HG03175 (cell line): ENCODE results near the gene CD58.

Source experiments
- ATAC-seq: cut with Tn5 transposase; IDR thresholded peaks from one replicate; pipeline ENCODE4 v1.9.1; 2021; ENCODE audit warnings: mild to moderate bottlenecking, moderate library complexity; ENCODE audit not compliant: unreplicated experiment

Gene CD58

DNA sequence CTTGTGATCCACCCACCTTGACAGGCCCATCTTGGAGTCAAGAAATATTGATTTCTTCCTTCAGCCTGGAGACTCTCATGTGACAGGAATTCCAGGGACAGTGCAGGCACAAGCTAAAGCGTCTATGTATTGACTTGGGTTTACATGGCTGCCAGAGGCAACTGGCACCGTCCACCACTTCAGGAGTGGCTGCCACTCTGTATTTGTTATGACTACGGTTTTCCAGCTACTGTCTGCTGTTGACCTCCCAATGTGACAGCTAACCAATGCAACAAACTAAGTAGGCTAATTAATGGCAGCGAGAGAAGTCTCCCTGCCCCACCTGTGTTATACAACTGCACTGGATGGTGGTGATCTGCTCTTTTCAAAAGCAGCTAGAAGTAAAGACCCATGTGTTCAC lies 56.9 kb downstream of the CD58 start:
- no peak for ATAC-seq

DNA sequence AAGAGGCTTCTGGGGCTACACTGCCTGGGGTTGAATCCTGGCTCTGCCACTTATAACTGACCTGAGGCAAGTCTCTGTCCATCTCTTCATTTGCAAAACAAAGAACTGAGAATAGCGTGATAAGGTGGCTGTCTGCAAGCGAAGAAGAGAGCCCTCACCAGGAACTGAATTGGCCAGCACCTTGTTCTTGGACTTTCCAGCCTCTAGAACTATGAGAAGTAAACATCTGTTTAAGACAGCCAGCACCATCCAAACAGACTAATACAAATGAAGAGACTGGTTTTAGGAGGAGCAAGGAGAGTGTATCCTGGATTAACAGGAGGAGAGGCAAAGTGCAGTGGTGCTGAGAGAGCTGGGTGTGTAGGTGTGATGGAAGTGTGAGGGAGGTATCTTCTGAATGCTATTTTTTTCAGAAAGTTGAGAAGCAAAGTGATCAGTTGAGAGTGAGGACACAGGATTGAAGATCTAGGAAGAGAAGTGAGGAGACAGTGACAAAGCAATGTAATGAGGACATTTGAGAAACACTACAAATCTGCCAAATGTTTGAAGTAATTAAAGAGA lies 59.3 kb downstream of the CD58 start:
- ATAC-seq = no peak

DNA sequence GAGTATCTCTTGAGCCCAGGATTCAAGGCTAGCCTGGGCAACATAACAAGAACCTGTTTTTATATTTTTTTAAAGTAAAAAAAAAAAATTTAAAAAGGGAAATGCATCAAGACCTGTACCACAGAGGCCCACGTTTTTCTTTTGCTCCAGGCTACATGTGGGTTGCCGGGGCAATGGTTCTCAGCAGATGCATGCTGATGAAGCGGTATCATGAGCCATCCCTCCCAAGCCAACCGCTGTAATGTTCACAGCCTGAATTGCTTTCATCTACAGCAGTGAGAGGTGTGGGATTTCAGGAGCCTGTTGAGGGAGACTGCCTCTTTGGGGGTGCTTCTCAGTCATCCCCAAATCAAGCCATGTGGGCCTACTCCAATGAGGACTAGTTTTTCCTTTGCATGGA lies 60.5 kb downstream of the CD58 start:
- no peak for ATAC-seq

DNA sequence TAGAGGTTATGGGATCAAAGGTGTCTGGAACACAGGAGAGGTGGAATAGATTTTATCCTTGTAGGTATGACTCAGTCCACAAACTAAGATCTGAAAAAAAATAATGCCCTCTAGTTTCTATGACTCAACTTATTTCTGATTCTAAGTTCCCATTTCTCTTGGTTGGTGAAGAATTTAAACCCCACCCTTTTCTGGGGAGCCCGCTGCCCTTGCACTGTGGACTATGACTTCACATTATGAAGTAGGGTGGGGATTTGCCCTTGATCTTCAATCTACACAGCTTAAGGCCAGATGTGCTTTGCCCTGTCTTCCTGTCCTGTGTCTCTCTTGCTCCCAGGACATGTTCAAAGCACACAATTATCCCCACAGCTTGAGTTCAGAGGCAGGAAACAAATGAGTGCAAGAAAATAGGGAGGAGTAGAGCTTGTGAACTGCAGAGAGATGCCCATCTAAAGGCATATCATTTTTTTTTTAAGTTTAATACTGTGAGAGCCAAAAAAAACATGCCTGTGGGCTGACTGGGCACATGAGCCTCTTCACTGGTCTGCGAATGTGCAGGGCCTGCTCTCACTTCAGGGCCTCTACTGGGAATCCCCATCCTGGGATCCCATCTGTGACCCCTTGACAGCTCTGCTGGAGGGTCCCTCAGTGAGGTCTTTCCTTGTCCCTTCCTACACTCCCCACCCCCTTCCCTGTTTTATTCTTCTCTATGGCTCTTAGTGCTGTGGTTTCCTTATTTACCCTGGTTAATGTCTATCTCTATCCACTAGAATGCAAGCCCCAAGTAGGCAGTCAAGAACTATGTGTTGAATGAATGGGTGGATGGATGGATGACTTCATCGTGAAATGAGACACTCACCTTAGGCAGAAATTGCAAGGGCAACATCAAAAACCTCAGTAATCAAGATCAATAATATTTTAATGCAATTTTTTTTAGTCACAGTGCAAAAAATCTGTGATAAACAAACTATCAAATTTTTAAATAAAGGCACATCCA lies 61.5 kb downstream of the CD58 start:
- no peak for ATAC-seq

DNA sequence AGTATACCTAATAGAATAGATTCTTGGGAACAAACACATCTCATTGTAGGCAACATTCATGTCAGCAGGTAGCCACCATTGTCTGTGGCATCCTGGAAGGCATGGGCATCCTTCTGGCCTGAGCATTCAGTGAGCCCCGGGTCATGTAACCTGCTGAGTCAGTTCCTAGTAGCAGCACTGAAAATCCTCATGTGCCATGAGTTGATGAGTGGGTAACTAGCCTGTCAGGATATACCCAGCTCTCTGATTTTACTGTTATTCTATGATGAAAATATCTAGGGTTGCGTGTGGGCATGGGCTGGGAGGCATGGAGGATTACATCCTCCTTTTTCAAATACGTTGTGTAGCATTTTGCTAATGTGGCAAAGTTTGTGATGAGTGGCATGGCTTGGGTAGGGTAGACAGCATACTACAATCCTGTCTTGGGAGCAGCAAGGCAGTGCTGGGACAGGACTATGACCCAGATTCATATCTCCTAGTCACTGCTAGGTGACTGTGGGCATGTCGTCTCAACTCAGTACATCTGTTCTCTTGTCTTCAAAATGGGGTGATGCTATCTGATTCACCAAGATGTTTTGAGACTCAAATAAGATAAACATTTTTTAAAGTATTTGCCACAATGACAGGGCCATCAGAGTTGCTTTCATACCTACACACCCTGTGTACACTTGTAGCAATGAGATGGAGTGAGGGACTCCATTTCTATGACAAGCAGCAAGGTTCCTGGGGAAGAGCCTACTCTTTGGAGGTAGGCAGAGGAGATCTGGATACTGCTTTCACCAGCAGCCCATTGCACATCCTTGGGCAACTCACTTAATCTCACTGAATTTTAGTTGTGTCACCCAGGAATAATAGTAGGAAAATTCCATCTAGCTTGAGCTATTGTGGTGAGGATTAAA lies 62.5 kb downstream of the CD58 start:
- ATAC-seq = no peak

DNA sequence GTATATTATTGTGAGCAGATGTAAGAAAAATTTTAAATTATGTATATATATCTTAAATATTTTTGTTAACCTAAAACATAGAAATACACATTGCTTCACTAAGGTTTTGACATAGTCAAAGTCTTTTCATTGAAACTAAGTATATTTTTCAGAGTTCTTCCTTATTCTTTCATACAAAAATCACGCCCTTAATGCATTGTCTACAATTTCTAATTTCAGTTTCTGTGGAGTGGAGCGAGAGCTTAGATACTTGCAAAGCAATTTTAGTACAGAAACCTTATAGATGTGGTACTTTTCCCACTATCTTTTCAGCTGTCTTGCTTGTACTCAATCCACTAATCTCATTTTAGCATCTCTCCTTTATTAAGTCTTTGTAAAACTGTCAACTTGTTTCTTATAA lies 63.2 kb downstream of the CD58 start:
- no peak for ATAC-seq

DNA sequence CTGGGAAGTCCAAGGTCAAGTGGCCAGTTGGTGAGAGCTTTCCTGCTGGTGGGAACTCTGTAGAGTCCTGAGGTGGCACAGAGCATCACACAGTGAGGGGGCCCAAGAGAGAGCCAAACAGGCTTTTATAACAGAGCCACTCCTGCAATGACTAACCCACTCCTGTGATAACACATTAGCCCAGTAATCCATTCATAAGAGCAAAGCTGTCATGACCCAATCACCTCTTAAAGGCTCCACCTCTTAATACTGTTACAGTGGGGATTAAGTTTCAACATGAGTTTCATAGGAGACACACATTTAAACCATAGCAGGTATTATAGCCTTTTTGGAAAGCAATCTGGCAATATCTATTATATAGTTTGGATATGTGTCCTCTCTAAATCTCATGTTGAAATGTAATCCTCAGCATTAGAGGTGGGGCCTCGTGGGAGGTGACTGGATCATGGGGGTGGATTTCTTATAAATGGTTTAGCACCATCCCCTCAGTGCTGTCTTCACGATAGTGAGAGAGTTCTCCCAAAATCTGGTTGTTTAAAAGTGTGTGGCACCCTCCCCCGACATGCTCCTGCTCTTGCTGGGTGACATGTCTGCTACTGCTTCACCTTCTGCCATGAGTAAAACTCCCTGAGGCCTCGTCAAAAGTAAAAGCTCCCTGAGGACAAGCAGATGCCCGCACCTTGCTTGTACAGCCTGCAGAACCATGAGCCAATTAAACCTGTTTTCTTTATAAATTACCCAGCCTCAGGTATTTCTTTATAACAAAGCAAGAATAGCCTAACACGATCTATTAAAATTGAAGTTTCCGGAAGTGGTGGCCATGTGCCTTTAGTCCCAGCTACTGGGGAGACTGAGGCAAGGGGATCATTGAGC lies 64.5 kb downstream of the CD58 start:
- ATAC-seq = peak; percentile 23

DNA sequence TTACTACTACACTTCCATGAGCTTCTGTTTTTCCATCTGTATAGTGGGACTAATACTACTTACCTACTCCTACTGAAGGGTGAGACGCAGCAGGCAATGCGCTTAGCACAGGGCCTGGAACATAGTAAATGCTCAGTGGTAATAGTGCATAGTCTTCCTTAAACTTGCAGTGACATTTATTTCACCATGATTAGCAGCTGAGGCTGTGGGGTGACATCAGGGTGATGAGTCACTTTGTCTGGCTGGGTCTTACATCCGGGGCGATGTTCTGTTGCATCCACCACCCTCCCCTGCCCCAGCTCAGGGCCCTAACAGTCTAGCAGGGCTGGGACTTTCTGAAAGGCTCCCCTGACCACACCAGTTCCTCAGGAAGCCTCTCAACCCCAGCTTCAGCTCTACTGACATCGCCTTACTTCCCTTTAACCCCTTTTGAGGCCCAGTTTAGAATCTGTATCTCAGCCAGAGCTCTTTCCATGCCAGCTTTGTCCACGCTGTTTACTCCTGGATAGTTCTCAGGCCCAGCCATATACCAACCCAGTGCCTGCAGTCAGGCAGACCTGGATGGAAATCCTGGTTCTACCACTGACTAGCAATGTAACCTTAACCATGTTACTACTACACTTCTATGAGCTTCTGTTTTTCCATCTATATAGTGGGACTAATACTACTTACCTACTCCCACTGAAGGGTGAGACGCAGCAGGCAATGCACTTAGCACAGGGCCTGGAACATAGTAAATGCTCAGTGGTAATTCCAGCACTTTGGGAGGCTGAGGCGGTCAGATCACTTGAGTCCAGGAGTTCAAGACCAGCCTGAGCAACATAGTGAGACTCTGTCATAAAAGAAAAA lies 66.3 kb downstream of the CD58 start:
- peak; percentile 93 for ATAC-seq

DNA sequence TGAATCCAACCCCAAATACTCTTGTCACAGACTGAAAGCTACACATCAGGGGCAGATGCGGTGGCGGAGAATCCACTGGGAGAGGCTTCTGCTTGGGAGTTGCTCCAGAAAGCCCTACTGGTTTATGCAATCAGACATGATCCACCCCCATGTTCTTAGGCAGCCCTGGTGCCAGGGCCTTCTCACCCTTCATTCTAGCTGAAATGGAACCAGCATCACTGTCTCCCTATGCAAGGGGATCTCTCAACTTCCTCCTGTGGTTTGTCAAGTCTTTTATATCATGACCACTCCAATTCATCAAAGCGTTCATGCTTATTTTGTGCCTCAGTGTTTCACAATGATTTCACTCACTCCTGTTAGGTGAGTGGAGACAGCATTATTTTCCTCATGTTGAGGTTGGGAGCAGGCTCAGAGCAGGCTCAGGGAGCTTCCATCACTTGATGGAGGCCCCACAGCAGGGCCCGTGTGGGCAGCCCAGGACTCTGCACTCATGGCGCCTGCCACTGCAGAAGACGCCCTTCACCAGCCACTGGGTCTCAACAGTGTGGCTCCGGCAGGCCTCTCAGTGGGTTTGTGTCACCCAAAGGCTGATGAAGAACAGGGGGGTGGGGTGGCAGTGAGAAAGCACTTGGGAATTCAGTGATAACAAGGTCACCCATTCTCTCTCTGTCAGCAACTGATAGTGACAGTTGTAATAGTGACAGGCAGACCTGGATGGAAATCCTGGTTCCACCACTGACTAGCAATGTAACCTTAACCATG lies 67.1 kb downstream of the CD58 start:
- ATAC-seq = peak; percentile 4

DNA sequence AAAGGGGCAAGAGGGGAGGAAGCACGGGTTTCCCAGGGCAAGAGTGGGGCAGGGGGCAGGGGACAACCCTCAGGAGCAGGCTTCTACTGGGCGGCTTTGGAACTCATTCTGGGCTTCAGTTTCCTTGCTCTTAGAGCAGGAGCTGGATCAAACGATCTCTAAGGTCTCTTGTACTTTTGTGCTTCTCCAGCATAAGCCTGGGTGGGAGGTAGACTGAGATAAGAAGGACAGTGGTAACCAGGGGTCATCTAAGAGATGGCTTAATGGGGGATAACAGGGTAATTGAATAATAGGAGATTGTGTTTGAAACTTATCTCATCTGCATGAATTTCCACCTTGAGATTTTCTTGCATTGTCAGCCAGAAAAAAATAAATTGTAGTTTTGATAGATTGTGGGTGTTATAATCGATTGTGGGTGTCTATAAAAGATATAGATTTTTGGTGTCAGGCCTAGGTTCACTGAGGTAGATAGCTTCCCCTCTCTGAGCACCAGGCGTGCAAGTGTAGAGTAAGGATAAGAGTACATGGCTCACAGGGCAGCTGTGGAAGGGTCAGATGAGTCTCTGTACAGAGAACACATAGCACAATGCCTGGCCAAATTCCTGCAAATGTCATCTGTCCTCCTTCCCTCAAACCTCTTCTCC lies 68.0 kb downstream of the CD58 start:
- ATAC-seq = no peak

DNA sequence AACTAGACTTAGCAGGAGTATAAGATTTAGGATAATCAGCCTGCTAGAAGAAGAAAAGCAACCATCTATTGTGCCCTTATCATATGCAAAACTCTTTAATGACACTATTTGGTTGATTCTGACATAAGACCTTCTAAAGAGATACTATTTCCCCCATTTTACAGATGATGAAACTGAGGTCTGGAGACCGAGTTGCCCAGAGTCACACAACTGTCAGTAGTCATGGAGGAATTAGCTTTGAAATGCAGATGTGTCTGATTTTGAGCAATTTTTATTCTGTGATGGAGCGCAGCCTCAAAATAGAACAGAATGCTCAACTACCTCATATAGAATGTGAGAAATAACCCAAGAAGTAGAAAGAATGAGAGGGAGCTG lies 69.0 kb downstream of the CD58 start:
- ATAC-seq = no peak

DNA sequence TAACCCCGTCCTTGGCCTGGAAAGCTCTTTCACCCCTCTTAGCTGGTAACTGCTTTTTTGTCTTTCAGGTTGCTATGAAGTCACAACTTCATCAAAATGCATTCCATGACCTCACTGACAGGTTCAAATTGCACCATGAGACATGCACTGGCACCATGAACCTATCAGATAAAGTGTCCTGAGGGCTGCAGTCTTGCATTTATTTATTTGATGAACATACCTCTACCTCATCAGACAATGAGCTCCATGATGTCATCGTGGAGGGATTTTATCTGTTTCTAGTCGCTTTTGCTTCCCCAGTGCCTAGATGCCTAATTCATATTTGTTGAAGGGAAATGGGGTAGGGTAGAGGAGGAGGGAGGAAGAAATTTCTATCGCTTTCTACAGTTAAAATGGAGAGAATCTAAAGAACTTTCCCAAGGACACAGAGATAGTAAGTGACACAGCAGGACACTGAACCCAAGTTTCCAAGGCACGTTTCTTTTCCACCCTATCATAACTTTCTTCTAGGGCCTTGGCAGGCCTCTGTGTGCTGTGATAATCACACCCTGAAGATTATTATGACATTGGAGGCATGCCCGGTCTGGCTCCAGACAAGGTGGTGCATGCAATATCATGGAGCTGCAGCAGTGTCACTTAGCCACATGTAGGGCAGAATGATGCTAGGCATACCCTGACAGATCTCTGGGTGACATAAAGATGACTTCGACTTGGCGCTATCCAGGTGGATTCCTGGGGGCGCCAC lies 69.5 kb downstream of the CD58 start:
- ATAC-seq = no peak

DNA sequence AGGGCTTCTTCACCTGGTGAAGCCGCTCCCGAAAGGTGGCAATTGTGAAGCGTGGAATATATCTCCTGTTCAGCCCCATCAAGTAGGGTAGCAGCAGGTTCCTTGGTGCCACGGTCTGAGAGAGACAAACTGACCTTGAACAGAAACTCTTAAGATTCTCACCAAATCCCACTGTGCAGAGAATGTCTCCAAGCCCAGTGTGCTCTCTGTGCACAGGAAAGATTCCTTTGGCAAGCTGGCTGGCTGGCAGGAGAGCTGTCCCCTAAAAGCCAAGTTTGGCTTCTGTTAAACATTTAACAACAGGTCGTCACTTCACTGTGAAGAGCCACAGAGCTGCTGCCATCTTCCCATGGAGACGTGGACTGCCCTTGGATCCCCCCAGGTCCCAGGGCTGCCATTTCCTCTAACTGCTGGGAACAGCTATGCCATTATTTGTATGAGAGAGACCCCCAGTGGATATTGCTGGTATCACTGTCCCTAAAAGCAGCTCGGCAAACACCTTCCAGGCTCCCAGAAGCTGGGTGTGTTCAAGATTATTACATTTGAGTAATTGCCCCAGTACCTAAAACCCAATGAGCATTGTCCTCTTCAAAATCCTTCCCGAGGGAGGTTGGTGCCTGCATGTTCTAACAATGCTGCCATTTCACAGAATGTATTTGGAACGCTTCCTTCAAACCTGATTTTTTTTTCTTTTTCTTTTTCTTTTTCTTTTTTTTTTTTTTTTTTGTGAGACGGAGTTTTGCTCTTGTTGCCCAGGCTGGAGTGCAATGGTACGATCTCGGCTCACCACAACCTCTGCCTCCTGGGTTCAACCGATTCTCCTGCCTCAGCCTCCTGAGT lies 71.8 kb downstream of the CD58 start:
- ATAC-seq = peak; percentile 73

DNA sequence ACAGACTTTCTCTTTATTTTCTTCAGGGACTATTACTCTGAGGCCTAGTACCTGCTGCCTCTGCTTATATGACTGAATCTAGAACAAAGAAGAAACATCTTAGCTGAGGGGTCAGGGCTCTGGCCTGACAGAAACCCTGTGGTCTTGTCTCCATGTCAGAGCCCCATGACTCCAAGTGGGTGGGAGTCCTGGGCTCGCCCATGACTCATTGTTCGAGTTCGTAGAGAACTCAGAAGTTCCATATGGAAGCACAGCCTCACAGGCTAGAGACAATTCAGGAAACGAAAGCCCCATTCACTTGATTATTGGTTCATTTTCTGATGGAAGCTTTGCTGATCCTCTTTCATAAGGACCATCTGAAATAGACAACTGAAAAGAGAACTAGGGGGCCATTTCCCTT lies 73.2 kb downstream of the CD58 start:
- no peak for ATAC-seq

DNA sequence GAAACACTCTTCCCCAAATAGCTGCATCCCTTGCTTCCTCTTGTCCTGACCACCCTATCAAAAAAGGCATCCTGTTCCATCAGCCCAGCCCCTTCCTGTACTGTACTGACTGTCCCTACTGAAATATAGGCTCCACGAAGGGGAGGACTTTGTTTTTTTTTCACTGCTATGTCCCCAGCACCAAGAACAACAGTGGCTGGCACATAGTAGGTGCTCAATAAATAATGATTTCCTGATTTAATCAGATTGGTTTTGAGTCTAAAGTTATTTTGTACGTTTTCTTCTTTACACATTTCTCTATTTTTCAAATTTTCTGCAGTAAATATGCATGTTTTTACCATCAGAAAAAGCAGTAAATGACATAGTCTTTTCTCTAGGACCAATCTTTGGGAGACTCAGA lies 73.9 kb downstream of the CD58 start:
- no peak for ATAC-seq

DNA sequence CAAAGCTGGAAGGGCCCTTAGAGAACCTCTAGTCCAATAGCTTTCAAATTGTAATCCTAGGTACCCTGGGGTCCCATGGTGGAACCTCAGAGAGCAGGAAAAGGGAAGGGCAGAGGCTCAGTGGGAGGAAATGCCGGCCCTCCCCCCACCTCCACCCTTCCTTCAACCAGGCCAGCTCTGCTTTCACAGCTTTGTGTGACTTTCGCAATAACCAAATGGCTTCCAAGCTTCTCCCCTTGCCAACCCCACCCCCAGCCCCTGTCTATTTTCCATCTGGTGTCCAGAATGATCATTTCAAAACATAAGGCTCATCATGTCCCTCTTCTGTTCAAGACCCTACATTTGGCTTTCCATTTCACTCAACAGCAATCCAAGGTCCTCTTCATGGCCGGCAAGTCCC lies 74.4 kb downstream of the CD58 start:
- ATAC-seq = no peak

DNA sequence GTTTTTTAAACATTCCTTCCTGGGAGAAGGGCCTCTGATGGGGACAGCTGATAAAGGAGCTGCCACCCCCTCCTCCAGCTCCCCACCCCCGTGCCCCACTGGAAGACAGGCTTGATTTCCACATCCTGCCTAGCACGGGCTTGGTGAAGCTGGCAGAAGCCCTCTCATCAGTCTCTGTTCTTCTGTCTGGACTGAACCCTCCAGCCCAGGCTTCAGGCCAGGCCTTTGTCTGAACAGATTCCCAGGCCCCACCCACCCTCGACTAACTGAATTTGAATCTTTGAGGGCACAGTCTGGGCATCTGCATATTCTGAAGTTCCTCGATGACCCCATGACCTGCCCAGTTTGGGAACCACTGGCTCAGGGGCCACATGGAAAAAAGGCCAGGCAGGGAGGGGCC lies 75.3 kb downstream of the CD58 start:
- no peak for ATAC-seq
